Measurements from ENCODE around the gene MYT1.
A peak's percentile ranks its signal among the peaks of the same experiment; 100 is the strongest.
"Not testable (repeated sequence)": the region's sequence is repeated elsewhere in the genome, so short reads cannot be mapped to it uniquely, and the experiment has no call there.

The MYT1 gene

GRCh38 chr20:64164123-64164836 is at the start of gene MYT1:
MYT1 (plus strand) TSS chr20:64164452; CDS start chr20:64198862, 34,410 bp downstream.
- no peak within 1 kb of the TSS for H3K27ac Mint-ChIP-seq
- H3K9me3 Mint-ChIP-seq: no peaks in the 10 kb centered on the region
- DNase-seq (ENCODE audit: low spot score in 2 of 2) (no peak), ATAC-seq (ENCODE audit: low read depth) (no peak)
- no peak within 1 kb of the TSS for H3K4me3 Mint-ChIP-seq
- H3K4me1 Mint-ChIP-seq: peaks cover 2% of the 10 kb centered on the region
- H3K27me3 Mint-ChIP-seq: peaks cover 34% of the 10 kb centered on the region
- H3K36me3 Mint-ChIP-seq: no peaks in the 10 kb centered on the region

- Mint-ChIP-seq H3K4me3 (no peak overlapping the region), H3K9me3 (no peaks in the 10 kb centered on the region), H3K27ac (no peak overlapping the region), H3K27me3 (no peaks in the 10 kb centered on the region), H3K36me3 (no peaks in the 10 kb centered on the region), H3K4me1 (peaks cover 13% of the 10 kb centered on the region)
- ATAC-seq (ENCODE audit: low read depth) (no peak), DNase-seq (ENCODE audit: low spot score in 2 of 2) (peak in 1 of 2 donors; percentile 0)
These were observed 48.9 kb upstream of the MYT1 start for GRCh38 chr20:64115171-64115911.

GRCh38 chr20:64116016-64116415 is 48.2 kb upstream of the MYT1 start:
- no peaks in the 10 kb centered on the region for H3K27me3 Mint-ChIP-seq
- no peak overlapping the region for H3K27ac Mint-ChIP-seq
- no peaks in the 10 kb centered on the region for H3K9me3 Mint-ChIP-seq

GRCh38 chr20:64116541-64117431 is 47.5 kb upstream of the MYT1 start:
- DNase-seq (ENCODE audit: low spot score in 2 of 2) (no peak), ATAC-seq (ENCODE audit: low read depth) (no peak)
- peaks cover 15% of the 10 kb centered on the region for H3K4me1 Mint-ChIP-seq
- H3K27ac Mint-ChIP-seq: no peak overlapping the region
- no peaks in the 10 kb centered on the region for H3K27me3 Mint-ChIP-seq
- H3K9me3 Mint-ChIP-seq: no peaks in the 10 kb centered on the region
- H3K36me3 Mint-ChIP-seq: no peaks in the 10 kb centered on the region
- H3K4me3 Mint-ChIP-seq: no peak overlapping the region

More at GRCh38 chr20:64116016-64116415, 48.2 kb upstream of the MYT1 start:
- Mint-ChIP-seq H3K36me3 (no peaks in the 10 kb centered on the region), H3K4me1 (peaks cover 16% of the 10 kb centered on the region), H3K4me3 (no peak overlapping the region)
- DNase-seq (ENCODE audit: low spot score in 2 of 2) (no peak), ATAC-seq (ENCODE audit: low read depth) (no peak)

GRCh38 chr20:64117432-64117777 is 46.8 kb upstream of the MYT1 start:
- H3K4me3 Mint-ChIP-seq; H3K4me1 Mint-ChIP-seq; H3K27me3 Mint-ChIP-seq; DNase-seq (ENCODE audit: low spot score in 2 of 2); H3K27ac Mint-ChIP-seq; H3K9me3 Mint-ChIP-seq; H3K36me3 Mint-ChIP-seq; ATAC-seq (ENCODE audit: low read depth): not testable (repeated sequence)

- Mint-ChIP-seq H3K27me3 (no peaks in the 10 kb centered on the region), H3K27ac (no peak overlapping the region), H3K4me3 (no peak overlapping the region), H3K36me3 (no peaks in the 10 kb centered on the region), H3K9me3 (no peaks in the 10 kb centered on the region), H3K4me1 (peaks cover 6% of the 10 kb centered on the region)
- ATAC-seq (ENCODE audit: low read depth) (no peak), DNase-seq (ENCODE audit: low spot score in 2 of 2) (no peak)
These were observed 45.0 kb upstream of the MYT1 start for GRCh38 chr20:64119301-64119680.

- Mint-ChIP-seq H3K9me3 (no peaks in the 10 kb centered on the region), H3K27me3 (no peaks in the 10 kb centered on the region), H3K27ac (peak overlapping the region; percentile 76), H3K36me3 (no peaks in the 10 kb centered on the region), H3K4me1 (peaks cover 6% of the 10 kb centered on the region), H3K4me3 (peak overlapping the region; percentile 77)
- ATAC-seq (ENCODE audit: low read depth) (peak; percentile 3), DNase-seq (ENCODE audit: low spot score in 2 of 2) (no peak)
These were observed 44.4 kb upstream of the MYT1 start for GRCh38 chr20:64119681-64120341.

- DNase-seq (ENCODE audit: low spot score in 2 of 2): no peak
- Mint-ChIP-seq H3K27me3 (no peaks in the 10 kb centered on the region), H3K4me1 (peaks cover 6% of the 10 kb centered on the region), H3K36me3 (no peaks in the 10 kb centered on the region), H3K9me3 (no peaks in the 10 kb centered on the region), H3K4me3 (no peak overlapping the region), H3K27ac (no peak overlapping the region)
- no peak for ATAC-seq (ENCODE audit: low read depth)
These were observed 42.7 kb upstream of the MYT1 start for GRCh38 chr20:64121586-64121985.

GRCh38 chr20:64122927-64123326 is 41.3 kb upstream of the MYT1 start:
- not testable (repeated sequence) for H3K4me3 Mint-ChIP-seq; H3K27me3 Mint-ChIP-seq; H3K36me3 Mint-ChIP-seq; H3K9me3 Mint-ChIP-seq; H3K4me1 Mint-ChIP-seq; H3K27ac Mint-ChIP-seq; DNase-seq (ENCODE audit: low spot score in 2 of 2); ATAC-seq (ENCODE audit: low read depth)

- H3K27ac Mint-ChIP-seq; DNase-seq (ENCODE audit: low spot score in 2 of 2); H3K36me3 Mint-ChIP-seq; H3K4me1 Mint-ChIP-seq; H3K4me3 Mint-ChIP-seq; H3K27me3 Mint-ChIP-seq; ATAC-seq (ENCODE audit: low read depth); H3K9me3 Mint-ChIP-seq: not testable (repeated sequence)
These were observed 40.7 kb upstream of the MYT1 start for GRCh38 chr20:64123517-64123916.

GRCh38 chr20:64129146-64129782 is 35.0 kb upstream of the MYT1 start:
- Mint-ChIP-seq H3K27ac (no peak overlapping the region), H3K27me3 (peaks cover 9% of the 10 kb centered on the region), H3K9me3 (peaks cover 2% of the 10 kb centered on the region), H3K4me3 (no peak overlapping the region), H3K4me1 (no peaks in the 10 kb centered on the region), H3K36me3 (peaks cover 2% of the 10 kb centered on the region)
- ATAC-seq (ENCODE audit: low read depth): no peak
- no peak for DNase-seq (ENCODE audit: low spot score in 2 of 2)

GRCh38 chr20:64130271-64130670 is 34.0 kb upstream of the MYT1 start:
- DNase-seq (ENCODE audit: low spot score in 2 of 2) (no peak), ATAC-seq (ENCODE audit: low read depth) (no peak)
- Mint-ChIP-seq H3K4me1 (no peaks in the 10 kb centered on the region), H3K36me3 (peaks cover 2% of the 10 kb centered on the region), H3K4me3 (no peak overlapping the region), H3K9me3 (peaks cover 2% of the 10 kb centered on the region), H3K27ac (no peak overlapping the region), H3K27me3 (peaks cover 11% of the 10 kb centered on the region)

- Mint-ChIP-seq H3K36me3 (peaks cover 2% of the 10 kb centered on the region), H3K9me3 (peaks cover 2% of the 10 kb centered on the region), H3K4me1 (no peaks in the 10 kb centered on the region), H3K4me3 (no peak overlapping the region), H3K27me3 (peaks cover 14% of the 10 kb centered on the region), H3K27ac (no peak overlapping the region)
- no peak for DNase-seq (ENCODE audit: low spot score in 2 of 2)
- ATAC-seq (ENCODE audit: low read depth): no peak
These were observed 33.4 kb upstream of the MYT1 start for GRCh38 chr20:64130876-64131275.
